HG03039 (cell line): ENCODE data around the gene RAB44.

Experiments used
- ATAC-seq: cut with Tn5 transposase; IDR thresholded peaks from one replicate; pipeline ENCODE4 v1.9.1; 2021; ENCODE audit warnings: mild to moderate bottlenecking, moderate library complexity; ENCODE audit not compliant: unreplicated experiment

RAB44 gene

DNA sequence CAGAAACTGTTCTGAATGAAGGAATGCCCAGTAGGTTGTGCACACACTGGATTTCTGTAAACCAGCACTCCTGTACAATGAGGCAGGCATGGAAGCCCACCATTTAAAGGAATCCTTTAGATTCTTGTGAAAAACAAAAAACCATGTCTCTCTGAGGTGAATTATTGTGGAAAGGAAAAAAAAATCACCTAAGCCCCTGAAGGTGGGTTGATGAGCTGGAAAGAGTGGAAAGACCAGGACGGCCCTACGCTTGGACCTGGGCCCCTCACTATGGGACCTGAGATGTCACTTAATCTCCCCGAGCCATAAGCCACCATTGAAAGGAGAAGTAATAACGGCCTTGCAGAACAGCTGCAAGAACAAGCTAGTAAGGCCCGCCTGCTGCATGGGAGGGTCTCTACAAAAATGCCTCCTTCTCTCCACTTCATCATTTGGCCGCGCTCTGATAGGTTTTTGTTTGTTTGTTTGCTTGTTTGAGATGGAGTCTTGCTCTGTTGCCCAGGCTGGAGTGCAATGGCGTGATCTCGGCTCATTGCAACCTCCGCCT, 68.8 kb downstream of the RAB44 start:
- ATAC-seq, result no peak

DNA sequence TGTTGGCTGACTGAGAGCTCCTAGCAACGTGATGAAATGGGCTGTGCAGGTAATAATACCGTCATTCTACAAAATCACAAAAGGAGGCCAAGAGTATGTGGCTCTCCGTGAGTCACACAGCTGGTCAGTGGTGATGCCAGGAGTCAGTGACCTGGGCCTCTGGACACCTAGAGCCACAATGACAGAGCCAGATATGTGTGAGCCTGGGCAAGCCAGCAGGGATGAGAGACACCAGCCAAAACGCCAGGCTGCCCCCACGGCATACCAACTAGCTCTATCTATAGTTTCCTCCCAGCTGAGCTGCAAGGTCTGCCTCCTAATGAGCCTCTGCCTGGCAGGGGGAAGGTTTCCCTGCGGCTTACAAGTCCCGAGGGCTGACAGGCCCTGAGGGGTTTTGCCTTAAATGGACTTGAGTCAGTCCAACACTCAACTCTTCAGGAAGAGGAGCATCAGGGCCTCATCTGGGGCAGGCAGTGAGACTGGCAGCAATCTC, 71.6 kb downstream of the RAB44 start:
- ATAC-seq, result no peak

DNA sequence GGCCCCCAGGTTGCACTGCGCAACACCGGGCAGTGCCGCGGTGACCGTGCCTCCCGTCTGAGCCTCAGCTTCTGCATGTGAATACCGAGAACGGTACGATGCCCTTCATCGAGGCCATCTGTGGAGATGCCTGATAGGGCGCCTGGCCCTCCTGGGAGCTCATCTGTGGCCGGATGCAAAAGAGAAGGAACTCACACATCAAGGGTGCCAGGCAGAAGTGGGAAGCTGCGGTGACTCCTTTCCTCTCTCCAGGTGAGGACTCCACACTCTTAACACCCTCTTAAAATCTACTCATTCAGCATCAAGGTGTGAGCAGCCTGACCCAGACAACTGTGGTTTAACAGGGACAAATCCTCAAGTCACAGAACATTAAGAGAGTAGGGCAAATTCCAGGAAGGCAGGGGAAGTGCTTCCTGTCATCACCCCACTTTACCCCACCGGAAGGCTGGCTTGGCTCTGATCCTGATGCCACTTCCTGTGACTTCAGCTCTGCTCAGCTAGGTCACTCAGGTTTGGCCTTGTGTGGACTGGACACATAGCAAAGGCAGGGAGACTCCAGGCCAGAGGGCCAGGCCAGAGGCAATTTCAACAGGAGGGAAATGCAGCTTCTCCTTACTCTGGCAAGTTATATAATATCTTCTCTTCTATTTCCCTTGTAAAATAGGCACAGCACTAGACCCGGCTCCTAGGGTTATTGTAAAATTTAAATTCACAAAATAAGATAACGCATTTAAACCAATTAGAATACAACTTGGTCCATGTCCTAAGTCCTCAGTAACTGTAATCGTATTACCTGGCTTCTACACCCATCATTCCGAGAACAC, 72.3 kb downstream of the RAB44 start:
- no peak for ATAC-seq

DNA sequence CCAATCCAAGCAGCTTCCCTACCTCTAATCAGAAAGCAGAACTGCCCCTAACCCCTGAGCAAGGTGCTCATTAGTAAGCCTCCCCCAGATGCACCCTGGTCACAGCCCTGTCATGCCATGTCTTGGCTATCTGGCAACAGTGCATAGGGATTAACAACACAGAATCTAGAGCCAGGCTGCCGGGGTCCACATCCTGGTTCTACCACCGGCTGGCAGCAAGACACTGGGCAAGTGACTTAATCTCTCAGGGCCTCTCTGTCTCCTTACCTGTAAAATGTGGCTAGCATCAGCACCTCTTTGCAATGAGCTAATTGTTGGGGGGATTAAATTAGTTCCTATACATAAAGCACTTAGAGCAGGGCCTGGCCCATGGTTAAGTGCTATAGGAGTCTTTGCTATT, 73.5 kb downstream of the RAB44 start:
- no peak for ATAC-seq

DNA sequence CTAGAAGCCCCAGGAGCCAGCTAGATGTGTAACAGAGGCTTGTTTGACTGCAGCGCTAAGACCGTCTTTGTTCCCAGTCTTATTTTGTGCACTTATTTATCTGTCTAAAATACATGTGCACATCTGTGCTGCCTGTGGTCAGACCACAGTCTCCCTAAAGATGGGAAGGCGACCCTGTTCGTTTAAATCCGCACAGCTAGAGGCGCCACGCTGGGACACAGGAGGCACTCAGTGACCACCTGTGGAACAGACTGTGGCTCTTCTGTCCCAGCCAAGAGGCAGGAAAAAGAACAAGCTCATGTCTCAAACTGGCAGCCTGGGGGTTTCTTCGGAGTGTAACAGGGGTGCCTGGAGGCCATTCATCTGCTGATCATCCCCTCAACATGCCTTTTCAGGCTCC, 74.8 kb downstream of the RAB44 start:
- ATAC-seq, result no peak

DNA sequence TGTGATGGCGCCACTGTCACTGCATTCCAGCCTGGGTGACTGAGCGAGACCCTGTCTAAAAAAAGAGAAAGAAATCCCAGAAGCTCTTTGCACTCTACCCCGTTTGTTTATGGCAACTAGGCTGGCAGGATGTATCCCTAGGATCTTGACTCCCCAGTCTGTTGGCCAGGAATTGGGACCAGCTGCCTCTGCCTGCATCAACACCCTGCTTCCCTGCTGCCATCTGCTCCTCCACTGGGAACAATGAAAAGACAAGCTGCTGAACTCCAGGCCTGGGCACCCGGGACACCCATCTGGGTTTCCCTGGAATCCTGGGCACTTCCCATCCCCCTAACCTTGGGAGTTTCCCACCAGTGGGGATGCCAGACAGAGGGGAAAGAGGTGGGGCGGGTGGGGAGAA, 76.7 kb downstream of the RAB44 start:
- ATAC-seq, result no peak

DNA sequence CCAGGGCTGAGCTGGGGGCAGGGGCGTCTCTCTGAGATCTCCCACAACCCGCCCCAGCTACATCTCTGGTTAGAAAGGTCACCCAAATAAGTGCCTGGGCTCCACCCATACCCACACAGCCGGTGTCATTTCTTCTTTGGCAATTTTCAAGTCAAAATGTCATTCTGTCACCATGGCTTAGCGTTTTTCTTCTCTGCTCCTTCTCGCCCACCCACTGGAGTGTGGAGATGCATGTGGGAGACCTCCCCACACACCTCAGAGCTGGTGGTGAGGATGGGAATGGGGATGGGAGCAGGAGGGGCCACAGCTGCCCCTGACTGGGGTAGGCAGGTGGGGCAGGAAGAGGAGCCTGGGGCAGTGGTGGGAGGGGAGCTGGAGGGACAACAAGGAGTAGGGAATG, 78.5 kb downstream of the RAB44 start:
- no peak for ATAC-seq

DNA sequence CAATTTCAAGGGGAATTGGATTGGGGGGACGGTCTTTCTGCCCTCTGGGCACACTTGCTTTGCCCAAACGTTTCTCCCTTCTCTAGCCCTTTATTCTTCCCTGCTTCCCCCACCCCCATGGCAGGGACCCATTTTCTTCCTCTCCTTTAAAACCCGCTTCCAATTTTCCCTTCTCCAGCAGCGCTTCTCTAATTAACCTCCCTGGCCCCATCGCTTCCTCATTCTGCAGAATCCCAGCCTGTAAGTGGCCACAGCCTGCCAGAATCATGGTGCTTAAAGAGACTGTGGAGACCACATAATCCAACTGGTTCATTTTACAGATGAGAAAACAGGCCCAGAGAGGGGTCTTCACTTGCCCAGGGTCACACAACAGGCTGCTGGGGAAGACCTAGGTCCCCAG, 80.2 kb downstream of the RAB44 start:
- no peak for ATAC-seq

DNA sequence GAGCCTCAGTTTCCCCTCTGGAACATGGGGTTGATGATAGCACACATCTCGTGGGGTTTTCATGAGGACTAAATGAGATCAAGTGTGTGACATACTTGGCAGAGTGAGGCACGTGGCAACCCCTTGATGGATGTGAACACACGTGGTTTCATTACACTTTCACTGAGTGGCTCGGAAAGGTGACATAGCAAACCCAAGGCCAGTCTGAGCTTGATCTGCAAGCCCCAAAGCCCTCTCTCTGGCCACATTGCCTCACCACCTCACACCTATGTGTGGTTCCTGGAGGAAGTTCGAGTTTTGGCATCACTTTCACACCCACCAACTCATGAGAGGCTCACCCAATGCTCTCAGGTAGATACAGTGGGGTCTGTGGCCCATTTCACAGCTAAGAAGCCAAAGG, 81.6 kb downstream of the RAB44 start:
- ATAC-seq, result no peak

DNA sequence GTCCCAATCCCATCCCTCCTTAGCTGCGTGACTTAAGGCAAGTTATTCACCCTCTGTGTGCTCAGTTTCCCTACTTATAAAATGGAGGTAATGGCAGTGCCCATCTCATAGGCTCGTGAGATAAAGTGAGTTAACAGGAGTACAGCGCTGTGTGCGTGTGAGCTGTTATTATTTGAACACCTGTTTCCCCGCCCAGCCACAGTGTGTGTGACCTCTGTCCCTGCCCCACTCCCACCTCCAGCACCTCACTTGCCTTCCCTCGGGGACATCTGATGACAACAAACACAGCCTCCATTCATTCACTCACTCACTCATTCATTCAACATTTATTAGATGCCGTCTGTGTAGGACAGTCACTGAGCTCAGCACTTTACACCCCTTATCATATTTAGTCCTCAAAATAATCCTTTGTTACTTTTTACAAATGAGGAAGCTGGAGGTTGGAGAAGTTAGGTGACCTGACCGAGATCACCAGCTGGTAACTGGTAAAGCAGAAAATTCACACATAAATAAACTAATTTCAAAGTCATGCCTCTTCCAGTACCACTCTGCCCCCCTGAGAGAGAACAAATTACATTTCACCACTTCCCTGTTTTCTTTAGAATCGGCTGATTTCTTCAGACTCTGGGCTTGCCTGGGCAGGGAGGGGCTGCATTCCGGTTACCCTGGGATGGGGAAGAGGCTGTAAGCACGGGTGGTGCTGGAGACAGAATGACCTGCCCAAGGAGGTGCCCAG, 83.0 kb downstream of the RAB44 start:
- ATAC-seq, result no peak

DNA sequence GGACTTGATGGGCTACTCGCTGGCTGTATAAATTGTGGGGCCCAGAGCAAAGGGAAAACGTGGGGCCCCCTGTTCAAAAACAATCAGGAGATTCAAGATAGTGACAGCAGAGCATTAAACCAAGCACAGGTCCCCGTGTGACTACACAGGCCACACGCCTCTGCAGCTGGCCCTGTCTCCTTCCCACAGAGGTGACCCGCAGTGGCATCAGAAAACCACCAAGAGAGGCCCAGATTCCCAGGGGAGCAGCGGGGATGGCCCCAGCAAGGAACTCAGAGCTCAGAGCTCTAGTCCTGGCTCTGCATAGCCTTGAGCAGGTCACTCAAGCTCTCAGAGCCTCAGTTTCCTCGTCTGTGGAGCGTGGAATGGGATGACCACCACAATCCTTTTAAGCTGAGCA, 84.0 kb downstream of the RAB44 start:
- no peak for ATAC-seq
